ENCODE results near the gene RABL3. TPM values are rescaled to one million over a fixed set of nuclear protein-coding genes. Genes with fewer than 3 reads are reported as not detected.

RABL3 gene
- total RNA-seq, 1 donor from 2014 or later, result 17.1 TPM

DNA sequence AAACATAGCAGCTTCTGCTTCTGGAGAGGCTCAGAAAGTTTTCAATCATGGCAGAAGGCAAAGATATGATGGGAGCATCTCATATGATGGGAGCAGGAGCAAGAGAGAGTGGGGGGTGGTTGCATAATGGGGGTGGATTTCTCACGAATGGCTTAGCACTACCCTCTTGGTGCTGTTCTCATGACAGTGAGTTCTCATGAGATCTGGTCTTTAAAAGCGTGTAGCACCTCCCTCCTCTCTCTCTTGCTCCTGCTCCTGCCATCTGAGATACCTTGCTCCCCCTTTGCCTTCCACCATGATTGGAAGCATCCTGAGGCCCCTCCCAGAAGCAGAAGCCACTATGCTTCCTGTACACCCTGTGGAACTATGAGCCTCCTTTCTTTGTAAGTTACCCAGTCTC, 82.5 kb downstream of the RABL3 start:
- H3K27me3 Mint-ChIP-seq (ENCODE audit: low read depth), result peaks cover under 1% of the 10 kb centered on the region
- H3K36me3 Mint-ChIP-seq (ENCODE audit: low read depth), result no peaks in the 10 kb centered on the region
- no peak overlapping the region for H3K27ac Mint-ChIP-seq (ENCODE audit: unreplicated experiment)
- peaks cover 5% of the 10 kb centered on the region for H3K9me3 Mint-ChIP-seq (ENCODE audit: low read depth)
- H3K4me3 Mint-ChIP-seq (ENCODE audit: unreplicated experiment), result no peak overlapping the region
- peaks cover 22% of the 10 kb centered on the region for H3K4me1 Mint-ChIP-seq (ENCODE audit: low read depth)
- TF ChIP-seq, protein P1, sequence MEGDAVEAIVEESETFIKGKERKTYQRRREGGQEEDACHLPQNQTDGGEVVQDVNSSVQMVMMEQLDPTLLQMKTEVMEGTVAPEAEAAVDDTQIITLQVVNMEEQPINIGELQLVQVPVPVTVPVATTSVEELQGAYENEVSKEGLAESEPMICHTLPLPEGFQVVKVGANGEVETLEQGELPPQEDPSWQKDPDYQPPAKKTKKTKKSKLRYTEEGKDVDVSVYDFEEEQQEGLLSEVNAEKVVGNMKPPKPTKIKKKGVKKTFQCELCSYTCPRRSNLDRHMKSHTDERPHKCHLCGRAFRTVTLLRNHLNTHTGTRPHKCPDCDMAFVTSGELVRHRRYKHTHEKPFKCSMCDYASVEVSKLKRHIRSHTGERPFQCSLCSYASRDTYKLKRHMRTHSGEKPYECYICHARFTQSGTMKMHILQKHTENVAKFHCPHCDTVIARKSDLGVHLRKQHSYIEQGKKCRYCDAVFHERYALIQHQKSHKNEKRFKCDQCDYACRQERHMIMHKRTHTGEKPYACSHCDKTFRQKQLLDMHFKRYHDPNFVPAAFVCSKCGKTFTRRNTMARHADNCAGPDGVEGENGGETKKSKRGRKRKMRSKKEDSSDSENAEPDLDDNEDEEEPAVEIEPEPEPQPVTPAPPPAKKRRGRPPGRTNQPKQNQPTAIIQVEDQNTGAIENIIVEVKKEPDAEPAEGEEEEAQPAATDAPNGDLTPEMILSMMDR (IDR thresholded peaks at IDR 0.05), result no peak
- no peak for DNase-seq (ENCODE audit: low spot score)

DNA sequence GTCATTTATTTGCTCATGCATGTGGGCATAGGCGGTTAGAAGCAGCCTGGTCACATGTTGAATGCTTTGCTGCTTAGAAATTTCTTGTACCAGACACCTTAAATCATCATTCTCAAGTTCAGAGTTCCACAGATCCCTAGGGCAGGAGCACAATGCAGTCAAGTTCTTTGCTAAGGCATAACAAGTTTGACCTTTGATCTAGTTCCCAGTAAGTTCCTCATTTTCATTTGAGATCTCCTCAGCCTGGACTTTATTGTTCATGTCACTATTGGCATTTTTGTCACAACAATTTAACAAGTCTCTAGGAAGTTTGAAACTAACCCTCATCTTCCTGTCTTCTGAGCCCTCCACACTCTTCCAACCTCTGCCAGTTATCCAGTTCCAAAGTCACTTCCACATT, 83.0 kb downstream of the RABL3 start:
- Mint-ChIP-seq H3K36me3 (ENCODE audit: low read depth) (no peaks in the 10 kb centered on the region), H3K9me3 (ENCODE audit: low read depth) (peaks cover 5% of the 10 kb centered on the region), H3K27me3 (ENCODE audit: low read depth) (no peaks in the 10 kb centered on the region), H3K4me3 (ENCODE audit: unreplicated experiment) (no peak overlapping the region), H3K4me1 (ENCODE audit: low read depth) (peaks cover 22% of the 10 kb centered on the region), H3K27ac (ENCODE audit: unreplicated experiment) (no peak overlapping the region)
- TF ChIP-seq, protein P1 (IDR thresholded peaks at IDR 0.05), result no peak
- DNase-seq (ENCODE audit: low spot score), result no peak

DNA sequence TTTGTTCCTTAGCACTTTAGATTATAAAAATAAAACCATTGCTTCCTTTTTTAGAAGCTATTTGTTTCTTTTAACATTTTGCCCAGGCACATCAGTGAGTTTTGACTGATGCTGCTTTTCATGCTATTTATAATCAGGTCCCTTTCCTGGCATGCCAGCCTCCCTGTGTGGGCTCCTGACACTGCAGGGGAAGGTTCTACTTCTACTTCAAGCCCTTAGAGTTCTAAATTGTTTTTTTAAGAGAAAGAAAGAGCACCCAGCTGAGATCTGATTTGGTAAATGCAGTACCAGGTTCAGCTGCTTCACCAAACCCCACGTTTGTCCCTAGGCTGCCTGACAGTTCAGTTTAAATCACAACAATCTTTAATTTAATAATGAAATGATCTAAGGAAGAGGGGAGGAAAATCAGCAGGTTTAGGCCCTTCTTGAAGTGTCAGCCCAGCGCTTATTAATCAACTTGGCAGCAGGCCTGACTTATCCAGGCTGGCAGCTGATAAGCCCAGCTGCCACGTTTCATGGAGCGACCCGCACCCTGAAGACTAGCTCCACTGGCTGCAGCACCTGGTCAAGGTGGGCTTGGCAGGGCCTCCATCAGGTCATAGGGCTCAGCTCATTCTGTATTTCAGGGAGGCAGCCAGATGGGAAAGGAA, 89.3 kb downstream of the RABL3 start:
- no peak for DNase-seq (ENCODE audit: low spot score)
- H3K4me3 Mint-ChIP-seq (ENCODE audit: unreplicated experiment), result no peak overlapping the region
- no peaks in the 10 kb centered on the region for H3K9me3 Mint-ChIP-seq (ENCODE audit: low read depth)
- no peaks in the 10 kb centered on the region for H3K27me3 Mint-ChIP-seq (ENCODE audit: low read depth)
- H3K4me1 Mint-ChIP-seq (ENCODE audit: low read depth), result peaks cover 15% of the 10 kb centered on the region
- TF ChIP-seq, protein P1 (IDR thresholded peaks at IDR 0.05), result no peak
- no peaks in the 10 kb centered on the region for H3K36me3 Mint-ChIP-seq (ENCODE audit: low read depth)
- no peak overlapping the region for H3K27ac Mint-ChIP-seq (ENCODE audit: unreplicated experiment)

DNA sequence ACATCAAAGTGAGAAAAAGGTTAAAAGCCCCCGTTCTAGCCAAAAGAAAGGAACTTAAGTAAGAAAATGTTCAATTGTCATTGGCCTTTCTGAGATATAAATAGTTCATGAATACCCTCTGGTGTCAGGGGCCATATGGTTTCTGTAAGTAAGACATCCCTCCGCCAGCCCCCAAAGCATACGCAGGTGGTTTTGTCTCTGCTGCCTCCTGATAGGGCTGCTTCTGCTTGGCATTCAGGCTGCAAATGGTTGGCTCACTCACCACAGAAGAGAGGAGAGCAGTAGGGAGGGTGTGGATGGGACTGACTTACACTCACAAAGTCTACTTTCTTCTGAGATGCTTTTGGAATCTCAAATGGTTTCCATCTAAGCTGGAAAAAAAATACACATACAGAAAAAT, 90.0 kb downstream of the RABL3 start:
- no peak for DNase-seq (ENCODE audit: low spot score)
- no peaks in the 10 kb centered on the region for H3K36me3 Mint-ChIP-seq (ENCODE audit: low read depth)
- no peaks in the 10 kb centered on the region for H3K27me3 Mint-ChIP-seq (ENCODE audit: low read depth)
- TF ChIP-seq, protein P1 (IDR thresholded peaks at IDR 0.05), result no peak
- H3K9me3 Mint-ChIP-seq (ENCODE audit: low read depth), result no peaks in the 10 kb centered on the region
- no peak overlapping the region for H3K27ac Mint-ChIP-seq (ENCODE audit: unreplicated experiment)
- no peak overlapping the region for H3K4me3 Mint-ChIP-seq (ENCODE audit: unreplicated experiment)
- H3K4me1 Mint-ChIP-seq (ENCODE audit: low read depth), result peaks cover 15% of the 10 kb centered on the region

DNA sequence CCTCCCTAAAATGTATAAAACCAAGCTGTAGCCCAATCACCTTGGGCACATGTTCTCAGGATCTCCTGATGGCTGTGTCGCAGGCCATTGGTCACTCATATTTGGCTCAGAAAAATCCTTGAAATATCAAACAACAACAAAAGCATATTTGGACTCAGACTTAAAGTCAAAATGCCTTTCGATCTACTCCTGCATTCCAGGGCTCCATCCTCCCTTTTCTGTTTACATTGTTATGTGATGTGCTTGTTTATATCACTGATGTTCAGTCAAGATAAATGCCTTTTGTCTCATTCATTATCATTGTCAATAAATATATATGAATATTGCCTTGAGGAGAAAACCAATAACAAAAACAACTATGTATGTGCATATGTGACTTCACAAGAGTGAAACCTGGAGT, 92.0 kb downstream of the RABL3 start:
- DNase-seq (ENCODE audit: low spot score), result no peak
- TF ChIP-seq, protein P1 (IDR thresholded peaks at IDR 0.05), result no peak
- no peaks in the 10 kb centered on the region for H3K9me3 Mint-ChIP-seq (ENCODE audit: low read depth)
- H3K27ac Mint-ChIP-seq (ENCODE audit: unreplicated experiment), result no peak overlapping the region
- no peaks in the 10 kb centered on the region for H3K36me3 Mint-ChIP-seq (ENCODE audit: low read depth)
- H3K4me1 Mint-ChIP-seq (ENCODE audit: low read depth), result peaks cover 30% of the 10 kb centered on the region
- no peak overlapping the region for H3K4me3 Mint-ChIP-seq (ENCODE audit: unreplicated experiment)
- no peaks in the 10 kb centered on the region for H3K27me3 Mint-ChIP-seq (ENCODE audit: low read depth)

Data from chondrocyte (in vitro differentiated cells).